GM20000 (cell line): Measurements from ENCODE around the gene TMSB4X.

Experiments used
- DNase-seq: peaks from one replicate; pipeline ENCODE4 v3.0.0; 2012; ENCODE audit warnings: low spot score
- CTCF ChIP-seq: IDR thresholded peaks from 2 replicates; pipeline ENCODE4 v1.5.1; 2012; ENCODE audit warnings: mild to moderate bottlenecking, control low read depth; ENCODE audit errors: extremely low read depth, missing control alignments

Gene TMSB4X

GRCh38 chrX:12986164-12986779, 11.4 kb downstream of the TMSB4X start:
- no peak for TF ChIP-seq CTCF
- no peak for DNase-seq

GRCh38 chrX:12986886-12987285, 12.0 kb downstream of the TMSB4X start:
- DNase-seq, result no peak
- TF ChIP-seq CTCF, result no peak

- DNase-seq, result no peak
- no peak for TF ChIP-seq CTCF
Observed at GRCh38 chrX:12987340-12987739, 12.4 kb downstream of the TMSB4X start.

- DNase-seq, result no peak
- no peak for TF ChIP-seq CTCF
Observed at GRCh38 chrX:12987900-12988594, 13.1 kb downstream of the TMSB4X start.

GRCh38 chrX:12988797-12989196, 13.9 kb downstream of the TMSB4X start:
- no peak for TF ChIP-seq CTCF
- no peak for DNase-seq

- no peak for TF ChIP-seq CTCF
- no peak for DNase-seq
Observed at GRCh38 chrX:12989461-12989860, 14.6 kb downstream of the TMSB4X start.

- TF ChIP-seq CTCF, result no peak
- DNase-seq, result no peak
Observed at GRCh38 chrX:12991575-12991974, 16.7 kb downstream of the TMSB4X start.
